ENCODE measurements around the gene NAA38. TPM values are rescaled to one million over a fixed set of nuclear protein-coding genes. Genes with fewer than 3 reads are reported as not detected.

Gene NAA38
- total RNA-seq, 4 donors from 2014 or later = 61.4 to 110 (median 102) TPM

DNA sequence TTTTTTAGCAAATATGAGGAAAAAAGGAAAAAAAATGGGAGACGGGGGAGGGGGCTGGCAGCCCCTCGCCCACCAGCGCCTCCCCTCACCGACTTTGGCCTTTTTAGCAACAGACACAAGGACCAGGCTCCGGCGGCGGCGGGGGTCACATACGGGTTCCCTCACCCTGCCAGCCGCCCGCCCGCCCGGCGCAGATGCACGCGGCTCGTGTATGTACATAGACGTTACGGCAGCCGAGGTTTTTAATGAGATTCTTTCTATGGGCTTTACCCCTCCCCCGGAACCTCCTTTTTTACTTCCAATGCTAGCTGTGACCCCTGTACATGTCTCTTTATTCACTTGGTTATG, 3.7 kb downstream of the NAA38 start:
- H3K27ac ChIP-seq (replicated peaks in 1 of 4) = peak overlapping the region in 1 of 4 donors; percentile 95
- TF ChIP-seq POLR2A (IDR thresholded peaks at IDR 0.05; ENCODE audit: low read depth) = no peak
- no peaks in the 10 kb centered on the region for H3K27me3 ChIP-seq
- peaks cover 37 to 52% (median 45%) of the 10 kb centered on the region in 4 donors for H3K36me3 ChIP-seq
- H3K9me3 ChIP-seq = no peaks in the 10 kb centered on the region
- intact Hi-C loops (cut with DNase I) = loop anchor here (2.0 kb wide), 1 partner anchor 31 kb away; no protein-coding TSS in a partner anchor
- 77% methylated on average over 21 of the region's 21 CpGs for WGBS
- no peak for DNase-seq (ENCODE audit: extremely low spot score)
- peak overlapping the region in 2 of 4 donors; percentile 73 to 75 for H3K4me3 ChIP-seq
- peaks cover 39 to 55% (median 49%) of the 10 kb centered on the region in 4 donors for H3K4me1 ChIP-seq

- H3K9me3 ChIP-seq = no peaks in the 10 kb centered on the region
- 84% methylated on average over 21 of the region's 51 CpGs for WGBS
- peaks cover 34 to 49% (median 44%) of the 10 kb centered on the region in 4 donors for H3K4me1 ChIP-seq
- TF ChIP-seq EP300 (IDR thresholded peaks at IDR 0.05) (no peak), POLR2A (IDR thresholded peaks at IDR 0.05; ENCODE audit: low read depth) (no peak), POLR2AphosphoS5 (IDR thresholded peaks at IDR 0.05) (no peak)
- TF ChIP-seq, protein P1, sequence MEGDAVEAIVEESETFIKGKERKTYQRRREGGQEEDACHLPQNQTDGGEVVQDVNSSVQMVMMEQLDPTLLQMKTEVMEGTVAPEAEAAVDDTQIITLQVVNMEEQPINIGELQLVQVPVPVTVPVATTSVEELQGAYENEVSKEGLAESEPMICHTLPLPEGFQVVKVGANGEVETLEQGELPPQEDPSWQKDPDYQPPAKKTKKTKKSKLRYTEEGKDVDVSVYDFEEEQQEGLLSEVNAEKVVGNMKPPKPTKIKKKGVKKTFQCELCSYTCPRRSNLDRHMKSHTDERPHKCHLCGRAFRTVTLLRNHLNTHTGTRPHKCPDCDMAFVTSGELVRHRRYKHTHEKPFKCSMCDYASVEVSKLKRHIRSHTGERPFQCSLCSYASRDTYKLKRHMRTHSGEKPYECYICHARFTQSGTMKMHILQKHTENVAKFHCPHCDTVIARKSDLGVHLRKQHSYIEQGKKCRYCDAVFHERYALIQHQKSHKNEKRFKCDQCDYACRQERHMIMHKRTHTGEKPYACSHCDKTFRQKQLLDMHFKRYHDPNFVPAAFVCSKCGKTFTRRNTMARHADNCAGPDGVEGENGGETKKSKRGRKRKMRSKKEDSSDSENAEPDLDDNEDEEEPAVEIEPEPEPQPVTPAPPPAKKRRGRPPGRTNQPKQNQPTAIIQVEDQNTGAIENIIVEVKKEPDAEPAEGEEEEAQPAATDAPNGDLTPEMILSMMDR (IDR thresholded peaks at IDR 0.05) = no peak
- DNase-seq (ENCODE audit: extremely low spot score) = no peak
- H3K27me3 ChIP-seq = no peaks in the 10 kb centered on the region
- no peak overlapping the region for H3K27ac ChIP-seq (replicated peaks in 1 of 4)
- peak overlapping the region in 2 of 4 donors; percentile 73 to 75 for H3K4me3 ChIP-seq
- H3K36me3 ChIP-seq = peaks cover 43 to 58% (median 51%) of the 10 kb centered on the region in 4 donors
- intact Hi-C loops (cut with DNase I) = no loop called here
Measured at GRCh38 chr17:7852919-7853690, 4.3 kb downstream of the NAA38 start.

DNA sequence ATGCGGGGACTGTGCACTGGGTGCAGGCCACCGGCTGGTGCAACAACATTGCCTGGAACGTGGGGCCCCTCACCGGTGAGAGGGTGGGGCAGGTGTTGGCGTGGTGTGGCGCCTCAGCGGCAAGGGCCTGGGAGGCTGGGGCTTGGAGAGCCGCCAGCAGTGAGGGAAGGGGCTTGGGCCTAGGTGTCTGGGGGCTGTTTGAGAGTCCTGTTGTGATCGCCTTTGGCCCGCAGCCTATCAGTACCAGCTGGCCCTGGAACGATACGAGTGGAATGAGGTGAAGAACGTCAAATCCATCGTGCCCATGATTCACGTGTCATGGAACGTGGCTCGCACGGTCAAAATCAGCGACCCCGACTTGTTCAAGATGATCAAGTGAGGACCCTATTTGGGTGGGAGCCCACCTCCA, 5.1 kb downstream of the NAA38 start:
- intact Hi-C loops (cut with DNase I) = no loop called here
- 68% methylated on average over 17 of the region's 20 CpGs for WGBS
- DNase-seq (ENCODE audit: extremely low spot score) = no peak
- no peak for TF ChIP-seq POLR2A (IDR thresholded peaks at IDR 0.05; ENCODE audit: low read depth)
- TF ChIP-seq EP300 (IDR thresholded peaks at IDR 0.05) = no peak
- TF ChIP-seq, protein P1 (IDR thresholded peaks at IDR 0.05) = no peak
- no peak for TF ChIP-seq POLR2AphosphoS5 (IDR thresholded peaks at IDR 0.05)
- H3K4me3 ChIP-seq = no peak overlapping the region
- H3K36me3 ChIP-seq = peaks cover 51 to 66% (median 59%) of the 10 kb centered on the region in 4 donors
- no peaks in the 10 kb centered on the region for H3K9me3 ChIP-seq
- H3K27ac ChIP-seq (replicated peaks in 1 of 4) = peak overlapping the region in 3 of 4 donors; percentile 42 to 57 (median 51)
- H3K27me3 ChIP-seq = no peaks in the 10 kb centered on the region
- H3K4me1 ChIP-seq = peaks cover 32 to 52% (median 43%) of the 10 kb centered on the region in 4 donors

GRCh38 chr17:7851438-7852261, 5.7 kb downstream of the NAA38 start:
- intact Hi-C loops (cut with DNase I) = no loop called here
- H3K4me1 ChIP-seq = peaks cover 32 to 52% (median 40%) of the 10 kb centered on the region in 4 donors
- H3K27ac ChIP-seq (replicated peaks in 1 of 4) = peak overlapping the region in 3 of 4 donors; percentile 42 to 57 (median 51)
- H3K4me3 ChIP-seq = peak overlapping the region; percentile 10 to 22 (median 16)
- WGBS = 3% methylated on average over 20 of the region's 60 CpGs
- peaks cover 58 to 73% (median 65%) of the 10 kb centered on the region in 4 donors for H3K36me3 ChIP-seq
- no peaks in the 10 kb centered on the region for H3K9me3 ChIP-seq
- TF ChIP-seq POLR2A (IDR thresholded peaks at IDR 0.05; ENCODE audit: low read depth) (no peak), POLR2AphosphoS5 (IDR thresholded peaks at IDR 0.05) (peak; percentile 63 to 88)
- TF ChIP-seq, protein P1 (IDR thresholded peaks at IDR 0.05) = peak in 2 of 3 experiments; percentile 99 to 100
- H3K27me3 ChIP-seq = no peaks in the 10 kb centered on the region
- peak; percentile 97 for DNase-seq (ENCODE audit: extremely low spot score)

Data from esophagus muscularis mucosa (tissue), 4 donors.